Stimulated activated CD4-positive, alpha-beta T cell treated with anti-CD3 and anti-CD28 coated beads, Interleukin-15, amount 100 ng/mL, for 48 hours (primary cell): ENCODE data around the gene USP11.

Source experiments
- DNase-seq, 2 donors: peaks; one replicate each; pipeline ENCODE4 v3.0.0-alpha.2; 2020; ENCODE audit warnings: low read depth in 2 of 2

USP11 gene

GRCh38 chrX:47202877-47203276, 29.9 kb upstream of the USP11 start:
- DNase-seq, result no peak

- DNase-seq, result no peak
These were observed 27.8 kb upstream of the USP11 start for GRCh38 chrX:47204970-47205369.

GRCh38 chrX:47206316-47206715, 26.5 kb upstream of the USP11 start:
- DNase-seq, result no peak

- no peak for DNase-seq
These were observed 24.7 kb upstream of the USP11 start for GRCh38 chrX:47208108-47208507.

GRCh38 chrX:47209508-47210238, 23.1 kb upstream of the USP11 start:
- DNase-seq, result no peak

GRCh38 chrX:47210661-47211425, 22.0 kb upstream of the USP11 start:
- DNase-seq, result no peak

- no peak for DNase-seq
These were observed 20.2 kb upstream of the USP11 start for GRCh38 chrX:47212381-47213293.

GRCh38 chrX:47214435-47215077, 18.3 kb upstream of the USP11 start:
- DNase-seq, result no peak

GRCh38 chrX:47215291-47215900, 17.4 kb upstream of the USP11 start:
- no peak for DNase-seq

- DNase-seq, result no peak
These were observed 16.4 kb upstream of the USP11 start for GRCh38 chrX:47216393-47216925.

GRCh38 chrX:47217121-47217851, 15.5 kb upstream of the USP11 start:
- no peak for DNase-seq

GRCh38 chrX:47217852-47218279, 14.9 kb upstream of the USP11 start:
- peak; percentile 92 to 98 for DNase-seq

- DNase-seq, result peak; percentile 48 to 62
These were observed 14.4 kb upstream of the USP11 start, which contains the start of gene CDK16 for GRCh38 chrX:47218280-47218919. TSS of gene CDK16 (plus strand) at chrX:47218681. CDS start at chrX:47223558, 4,877 bp downstream.

- peak in 1 of 2 donors; percentile 14 for DNase-seq
These were observed 13.6 kb upstream of the USP11 start for GRCh38 chrX:47218920-47219815.

GRCh38 chrX:47221756-47222155, 11.1 kb upstream of the USP11 start:
- no peak for DNase-seq

- no peak for DNase-seq
These were observed 10.0 kb upstream of the USP11 start for GRCh38 chrX:47222751-47223350.

GRCh38 chrX:47223476-47224250, 9.1 kb upstream of the USP11 start:
- no peak for DNase-seq
